WI38 (cell line): ENCODE measurements around the gene ZC3H7A.

Experiments used
- H3K4me3 ChIP-seq: 2 replicates; pipeline ENCODE4 v1.5.1; 2011; ENCODE audit warnings: low read depth, mild to moderate bottlenecking, control low read depth, low read length
- TF ChIP-seq, protein P1 (sequence below): IDR thresholded peaks from 2 replicates; pipeline ENCODE4 v1.5.1; 2012; ENCODE audit warnings: low read depth, mild to moderate bottlenecking, control low read depth, low read length

ZC3H7A gene

DNA sequence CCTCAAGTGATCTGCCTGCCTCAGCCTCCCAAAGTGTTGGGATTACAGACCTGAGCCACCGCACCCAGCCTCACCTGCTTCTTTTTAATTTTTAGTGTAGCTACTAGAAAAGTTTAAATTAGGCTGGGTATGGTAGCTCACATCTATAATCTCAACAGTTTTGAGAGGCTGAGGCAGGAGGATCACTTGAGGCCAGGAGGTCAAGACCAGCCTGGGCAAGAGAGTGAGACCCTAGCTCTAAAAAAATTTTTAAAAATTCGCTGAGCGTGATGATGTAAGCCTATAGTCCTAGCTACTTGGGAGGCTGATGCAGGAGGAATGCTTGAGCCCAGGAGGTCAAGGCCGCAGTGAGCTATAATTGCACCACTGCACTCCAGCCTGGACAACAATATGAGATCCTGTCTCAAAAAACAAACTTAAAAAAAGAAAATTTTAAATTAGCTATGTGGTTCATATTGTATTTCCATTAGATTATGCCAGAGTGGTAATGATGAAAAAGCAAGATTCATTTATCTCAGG lies 89.3 kb downstream of the ZC3H7A start:
- TF ChIP-seq, protein P1, sequence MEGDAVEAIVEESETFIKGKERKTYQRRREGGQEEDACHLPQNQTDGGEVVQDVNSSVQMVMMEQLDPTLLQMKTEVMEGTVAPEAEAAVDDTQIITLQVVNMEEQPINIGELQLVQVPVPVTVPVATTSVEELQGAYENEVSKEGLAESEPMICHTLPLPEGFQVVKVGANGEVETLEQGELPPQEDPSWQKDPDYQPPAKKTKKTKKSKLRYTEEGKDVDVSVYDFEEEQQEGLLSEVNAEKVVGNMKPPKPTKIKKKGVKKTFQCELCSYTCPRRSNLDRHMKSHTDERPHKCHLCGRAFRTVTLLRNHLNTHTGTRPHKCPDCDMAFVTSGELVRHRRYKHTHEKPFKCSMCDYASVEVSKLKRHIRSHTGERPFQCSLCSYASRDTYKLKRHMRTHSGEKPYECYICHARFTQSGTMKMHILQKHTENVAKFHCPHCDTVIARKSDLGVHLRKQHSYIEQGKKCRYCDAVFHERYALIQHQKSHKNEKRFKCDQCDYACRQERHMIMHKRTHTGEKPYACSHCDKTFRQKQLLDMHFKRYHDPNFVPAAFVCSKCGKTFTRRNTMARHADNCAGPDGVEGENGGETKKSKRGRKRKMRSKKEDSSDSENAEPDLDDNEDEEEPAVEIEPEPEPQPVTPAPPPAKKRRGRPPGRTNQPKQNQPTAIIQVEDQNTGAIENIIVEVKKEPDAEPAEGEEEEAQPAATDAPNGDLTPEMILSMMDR: no peak
- no peak overlapping the region for H3K4me3 ChIP-seq

DNA sequence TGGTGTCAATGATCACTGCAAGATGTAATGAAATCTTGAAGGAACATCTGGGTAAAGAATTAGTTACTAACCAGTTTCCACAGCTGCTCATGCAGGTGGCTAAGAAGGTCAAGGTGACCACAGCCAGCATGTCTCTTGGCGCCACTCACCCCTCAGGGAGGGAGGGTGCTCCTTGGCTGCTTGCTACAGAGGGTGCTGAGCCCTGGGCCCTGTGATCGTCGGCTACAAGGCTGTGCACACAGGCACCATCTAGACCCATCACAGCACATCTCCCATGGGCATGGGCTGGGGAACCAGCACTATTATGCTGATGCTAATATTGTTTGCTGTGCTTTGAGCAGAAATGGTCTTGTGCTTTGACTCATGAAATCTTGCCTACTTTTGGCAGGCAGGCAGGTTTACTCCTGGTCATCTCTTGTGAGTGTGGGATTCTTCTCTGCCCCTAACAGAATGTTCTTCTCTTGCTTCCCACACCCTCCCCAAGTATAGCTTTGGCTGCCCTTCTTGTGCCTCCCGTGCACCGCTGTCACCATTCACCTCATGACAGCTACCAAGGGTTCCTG lies 90.8 kb downstream of the ZC3H7A start:
- no peak overlapping the region for H3K4me3 ChIP-seq
- TF ChIP-seq, protein P1: no peak

DNA sequence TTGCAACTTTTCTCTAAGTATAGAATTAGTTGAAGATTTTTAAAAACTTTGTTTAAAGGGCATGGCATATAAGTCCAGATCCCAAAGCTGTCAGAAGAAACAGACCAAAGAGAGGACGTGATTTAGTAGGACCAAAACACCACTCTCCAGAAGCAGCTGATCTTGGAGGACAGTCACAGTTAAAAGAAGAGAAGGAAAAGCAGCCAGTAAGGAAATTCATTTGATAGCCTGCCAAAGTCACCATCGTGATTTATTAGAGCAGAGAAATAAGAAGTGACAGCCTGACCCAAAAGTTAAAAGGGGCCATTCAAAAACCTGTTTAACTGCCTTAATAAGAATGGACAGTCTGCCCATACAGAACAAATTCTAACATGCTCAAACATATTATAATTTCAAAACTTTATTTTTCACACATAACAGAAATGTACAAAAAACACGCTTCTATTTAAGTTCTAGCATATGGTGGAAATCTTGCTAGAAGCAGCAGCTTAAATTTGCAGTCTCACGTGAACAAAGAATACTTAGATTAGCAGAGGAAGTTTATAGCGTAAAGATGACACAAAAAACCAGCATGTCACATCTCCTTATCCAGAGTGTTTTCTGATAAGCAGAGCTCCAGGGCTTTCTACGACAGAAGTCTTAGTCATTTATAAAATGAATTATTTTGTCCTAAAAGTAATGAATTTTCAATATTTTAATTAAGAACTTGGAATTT lies 91.6 kb downstream of the ZC3H7A start:
- TF ChIP-seq, protein P1: no peak
- no peak overlapping the region for H3K4me3 ChIP-seq
